GM12878 (cell line): ENCODE results near the gene NDUFS6. TPM values are rescaled to one million over a fixed set of nuclear protein-coding genes. Genes with fewer than 3 reads are reported as not detected.

Source experiments
- ATAC-seq: fragments of 200-7000 bp; cut with Tn5 transposase; 3 replicates; pipeline ENCODE4 v1.9.1; 2020; ENCODE audit warnings: mild to moderate bottlenecking, moderate library complexity
- BruUV-seq: library from RNA; stranded (reverse); fragments of 400-500 nt; replicated peaks from 2 replicates; lab custom pipeline; 2021; lab: Mats Ljungman, UMichigan
- CTCF ChIA-PET: fragments of 300-600 bp; sonication (Branson Sonifier 250); formaldehyde crosslinking; extraction: SDS; loops from one replicate; lab custom pipeline; 2021; ENCODE audit warnings: inconsistent platforms; lab: Yijun Ruan, JAX
- POLR2A ChIA-PET: fragments of 350-600 bp; formaldehyde crosslinking; extraction: SDS; loops from one replicate; lab custom pipeline; 2021; ENCODE audit warnings: inconsistent platforms; lab: Charles Lee
- RAD21 ChIA-PET: fragments of 300-600 bp; sonication (Branson Sonifier 250); formaldehyde crosslinking; loops from one replicate; lab custom pipeline; 2023; ENCODE audit warnings: antibody characterized with exemption; ENCODE audit not compliant: unreplicated experiment; lab: Charles Lee
- SMC1A ChIA-PET: fragments of 300-600 bp; sonication (Branson Sonifier 250); formaldehyde crosslinking; loops from one replicate; lab custom pipeline; 2023; ENCODE audit not compliant: unreplicated experiment, uncharacterized antibody; lab: Charles Lee
- DNase-seq: peaks from one replicate; pipeline ENCODE4 v3.0.0-alpha.2; 2011; ENCODE audit warnings: low read depth, low spot score
- FAIRE-seq: peaks from 3 replicates; lab custom pipeline; 2011; peaks lifted over from hg19 to GRCh38; lab: Jason Lieb, UNC
- H2AFZ ChIP-seq: 2 replicates; pipeline ENCODE4 v1.6.0; 2011; ENCODE audit warnings: low read depth, low read length, control low read depth; ENCODE audit not compliant: control insufficient read depth
- H3K27ac ChIP-seq: 2 replicates; pipeline ENCODE4 v1.5.1; 2011; ENCODE audit warnings: control low read depth; ENCODE audit not compliant: control insufficient read depth, insufficient read depth
- H3K27me3 ChIP-seq, 2 experiments: replicated peaks in 1 of 2; 2 replicates each; pipeline versions ENCODE4 v1.6.0 to v1.6.1; 2011; ENCODE audit warnings: low read length in 1 of 2; ENCODE audit not compliant: control insufficient read depth in 2 of 2, insufficient read depth in 2 of 2
- H3K36me3 ChIP-seq, 2 experiments: 2 replicates each; pipeline ENCODE4 v1.5.1; 2011; ENCODE audit warnings: low read length in 1 of 2; ENCODE audit not compliant: control insufficient read depth in 2 of 2, insufficient read depth in 2 of 2
- H3K4me1 ChIP-seq: 2 replicates; pipeline ENCODE4 v1.6.1; 2011; ENCODE audit warnings: mild to moderate bottlenecking, low read length, moderate library complexity, mixed read lengths; ENCODE audit not compliant: control insufficient read depth, insufficient read depth
- H3K4me2 ChIP-seq: 2 replicates; pipeline ENCODE4 v1.6.0; 2011; ENCODE audit warnings: control low read depth; ENCODE audit not compliant: control insufficient read depth, insufficient read depth
- H3K4me3 ChIP-seq: fragments of 200-600 bp; sonication (generic); 2 replicates; pipeline ENCODE4 v1.5.1; 2016
- H3K79me2 ChIP-seq: 2 replicates; pipeline ENCODE4 v1.6.0; 2011; ENCODE audit warnings: low read length; ENCODE audit not compliant: control insufficient read depth, insufficient read depth
- H3K9ac ChIP-seq: 2 replicates; pipeline ENCODE4 v1.8.0; 2011; ENCODE audit warnings: low read length, control low read depth, mixed read lengths; ENCODE audit not compliant: control insufficient read depth, insufficient read depth
- H3K9me3 ChIP-seq: replicated peaks from 3 replicates; pipeline ENCODE4 v1.5.1; 2011; ENCODE audit warnings: mild to moderate bottlenecking, low read length; ENCODE audit not compliant: control insufficient read depth, insufficient read depth
- H4K20me1 ChIP-seq: 2 replicates; pipeline ENCODE4 v1.6.0; 2011; ENCODE audit not compliant: control insufficient read depth, insufficient read depth
- CHD2 ChIP-seq: IDR thresholded peaks from 2 replicates; pipeline ENCODE4 v1.6.1; 2011; ENCODE audit warnings: low read depth, low read length, improper control_type of control experiment, borderline replicate concordance
- E2F4 ChIP-seq: IDR thresholded peaks from 2 replicates; pipeline ENCODE4 v1.6.1; 2012; ENCODE audit warnings: low read depth, low read length, improper control_type of control experiment
- TAF1 ChIP-seq: IDR thresholded peaks from 2 replicates; pipeline ENCODE4 v1.6.1; 2011; ENCODE audit warnings: mild to moderate bottlenecking, low read depth, low read length, borderline replicate concordance
- WRNIP1 ChIP-seq: IDR thresholded peaks from 2 replicates; pipeline ENCODE4 v1.6.1; 2011; ENCODE audit warnings: low read depth, low read length, improper control_type of control experiment, borderline replicate concordance
- ZBTB40 ChIP-seq: fragments of 450-650 bp; IDR thresholded peaks from 2 replicates; pipeline ENCODE4 v1.6.1; 2016; ENCODE audit warnings: mild to moderate bottlenecking, moderate library complexity, borderline replicate concordance
- ZNF24 ChIP-seq: fragments of 450-650 bp; IDR thresholded peaks from 2 replicates; pipeline ENCODE4 v1.6.1; 2017; ENCODE audit warnings: antibody characterized with exemption, mild to moderate bottlenecking
- ZNF592 ChIP-seq: fragments of 450-650 bp; IDR thresholded peaks from 2 replicates; pipeline ENCODE4 v1.6.1; 2017; ENCODE audit warnings: mild to moderate bottlenecking, moderate library complexity
- WGBS: methylation state at CpG from one replicate; pipeline ENCODE4 v1.1.6; 2016; ENCODE audit warnings: low lambda C conversion rate; ENCODE audit not compliant: insufficient replicate concordance, insufficient coverage; ENCODE audit errors: missing lambda C conversion rate; 5-methylcytosine and 5-hydroxymethylcytosine counted together
- in situ Hi-C: fragments of 300-500 bp; cut with MboI; formaldehyde crosslinking; loops from 9 replicates; pipeline ENCODE4 v1.14.3; 2018; ENCODE audit warnings: mixed read lengths
- intact Hi-C: fragments of 100-400 bp; cut with micrococcal nuclease; formaldehyde crosslinking; loops from one replicate; pipeline ENCODE4 v1.14.2; 2022; ENCODE audit not compliant: unreplicated experiment
- polyA plus RNA-seq, 11 experiments: library from polyadenylated mRNA; depleted of rRNA in 4 of 11; unstranded in 6 of 11; stranded (reverse) in 5 of 11; fragments of >200 nt; fragmentation: Nextera tagmentation in 4 of 11; fragmentation: Illumina TruSeq in 1 of 11; extraction: Ambion mirVana in 4 of 11; extraction: Trizol in 1 of 11; gene quantifications; 1 replicate in 1 of 11; 2 replicates in 10 of 11; pipeline versions ENCODE4 v1.2.1 to v1.2.3, GENCODE V29; 2011 to 2016; ENCODE audit warnings: inconsistent platforms in 2 of 11, missing spikeins in 2 of 11, low read depth in 1 of 11
- total RNA-seq, 4 experiments: library from RNA; depleted of rRNA in 3 of 4; stranded (reverse); fragments of >200 nt in 3 of 4; fragmentation: Illumina TruSeq in 1 of 4; extraction: Trizol in 1 of 4; gene quantifications; 2 replicates each; pipeline versions ENCODE4 v1.2.1 to v1.2.3, GENCODE V29; 2013 to 2021
- TF ChIP-seq, protein P1 (sequence below): fragments of 450-650 bp; conservative IDR thresholded peaks from 2 replicates; pipeline ENCODE4 v1.6.1; 2017; ENCODE audit warnings: mild to moderate bottlenecking, moderate library complexity

NDUFS6 gene
- total and polyA plus RNA-seq, 10 of the 15 experiments (the other 5 are each of a cell fraction or from before 2014, with no cell fraction given) = 20.7 to 213 (median 58.3) TPM

DNA sequence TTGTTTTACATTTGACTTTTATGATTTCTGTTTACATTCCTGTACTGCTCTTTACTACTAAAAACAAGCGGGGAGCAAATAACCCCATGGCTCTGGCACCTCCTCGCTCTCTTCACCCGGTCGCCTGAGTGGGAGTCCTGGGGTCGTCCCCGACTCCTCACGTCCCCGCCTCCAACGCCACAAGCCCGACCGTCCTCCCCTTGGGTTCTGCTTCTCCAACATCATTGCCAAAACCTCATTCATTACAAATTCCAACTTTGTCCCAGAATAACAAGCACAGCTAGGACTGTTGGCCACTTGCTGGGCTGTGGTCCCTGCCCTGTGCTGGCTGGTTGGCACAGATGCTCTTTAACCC is 36.6 kb upstream of the NDUFS6 start (continued):
- TF ChIP-seq, protein P1, sequence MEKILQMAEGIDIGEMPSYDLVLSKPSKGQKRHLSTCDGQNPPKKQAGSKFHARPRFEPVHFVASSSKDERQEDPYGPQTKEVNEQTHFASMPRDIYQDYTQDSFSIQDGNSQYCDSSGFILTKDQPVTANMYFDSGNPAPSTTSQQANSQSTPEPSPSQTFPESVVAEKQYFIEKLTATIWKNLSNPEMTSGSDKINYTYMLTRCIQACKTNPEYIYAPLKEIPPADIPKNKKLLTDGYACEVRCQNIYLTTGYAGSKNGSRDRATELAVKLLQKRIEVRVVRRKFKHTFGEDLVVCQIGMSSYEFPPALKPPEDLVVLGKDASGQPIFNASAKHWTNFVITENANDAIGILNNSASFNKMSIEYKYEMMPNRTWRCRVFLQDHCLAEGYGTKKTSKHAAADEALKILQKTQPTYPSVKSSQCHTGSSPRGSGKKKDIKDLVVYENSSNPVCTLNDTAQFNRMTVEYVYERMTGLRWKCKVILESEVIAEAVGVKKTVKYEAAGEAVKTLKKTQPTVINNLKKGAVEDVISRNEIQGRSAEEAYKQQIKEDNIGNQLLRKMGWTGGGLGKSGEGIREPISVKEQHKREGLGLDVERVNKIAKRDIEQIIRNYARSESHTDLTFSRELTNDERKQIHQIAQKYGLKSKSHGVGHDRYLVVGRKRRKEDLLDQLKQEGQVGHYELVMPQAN = no peak
- no peak for TF ChIP-seq WRNIP1
- TF ChIP-seq TAF1 = no peak
- TF ChIP-seq, all 136 proteins: peak for 0

- H3K9me3 ChIP-seq = no peaks in the 10 kb centered on the region; the same call in 2 of the 3 replicates
- no peak for DNase-seq
- SMC1A ChIA-PET = interaction anchor here (1.9 to 2.6 kb wide), 2 partner anchors 7 to 35 kb away, joined by 6 to 7 read pairs; partner anchors contain the start of gene MRPL36
- H3K79me2 ChIP-seq = no peaks in the 10 kb centered on the region
- no peaks in the 10 kb centered on the region for H3K36me3 ChIP-seq
- no peak overlapping the region for H3K4me2 ChIP-seq
- no peak overlapping the region for H3K4me3 ChIP-seq
- no peak overlapping the region for H2AFZ ChIP-seq
- H3K27ac ChIP-seq = no peak overlapping the region
- in situ Hi-C loops (no loop called here), intact Hi-C loops (no loop called here)
- no TSS peak for BruUV-seq
- CTCF ChIA-PET = interaction anchor here (0.9 to 2.9 kb wide), 3 partner anchors 27 to 272 kb away, joined by 3 to 20 read pairs (median 4); partner anchors contain the start of gene NDUFS6
- FAIRE-seq = no peak
- POLR2A ChIA-PET = interaction anchor here (0.9 kb wide), 1 partner anchor 36 kb away, joined by 3 read pairs; the partner anchor contains the start of gene NDUFS6
- no peaks in the 10 kb centered on the region for H3K4me1 ChIP-seq
- peak; percentile 11; the same call in 1 of the 3 replicates for ATAC-seq
- H3K9ac ChIP-seq = no peak overlapping the region; the same call in 1 of the 2 replicates
- RAD21 ChIA-PET = interaction anchor here (1.6 to 3.9 kb wide), 2 partner anchors 24 to 36 kb away, joined by 3 to 12 read pairs; partner anchors contain the start of gene NDUFS6
- peaks cover 0 to 3% of the 10 kb centered on the region in 2 experiments; a peak in 2 of 4 replicates for H3K27me3 ChIP-seq
- WGBS = 24% methylated on average over 15 of the region's 15 CpGs
- H4K20me1 ChIP-seq = no peaks in the 10 kb centered on the region
- no peak for TF ChIP-seq ZBTB40
- TF ChIP-seq CHD2 = no peak
- no peak for TF ChIP-seq ZNF592
- no peak for TF ChIP-seq ZNF24
- TF ChIP-seq E2F4 = no peak
These were observed 35.9 kb upstream of the NDUFS6 start for GRCh38 chr5:1765141-1765879.
